Right lobe of liver (tissue), 4 donors: ENCODE data around the gene CHMP1A.

Experiments used
- CTCF ChIP-seq, 4 donors: fragments of 200-600 bp in 3 of 4; fragments of 450-650 bp in 1 of 4; IDR thresholded peaks; one replicate each; pipeline versions ENCODE4 v1.5.1 to v1.8.0; 2016 to 2022; ENCODE audit warnings: antibody characterized with exemption in 4 of 4, mild to moderate bottlenecking in 2 of 4
- POLR2A ChIP-seq: fragments of 450-650 bp; IDR thresholded peaks from one replicate; pipeline ENCODE4 v1.6.1; 2017; ENCODE audit warnings: antibody characterized with exemption, mild to moderate bottlenecking
- donor health status: DM: no; HTN: no; CAD: no.
- donor health status: DM: no; HTN: no; CAD: no.
- donor health status: DM: no; HTN: yes; CAD: no.

GRCh38 chr16:89651584-89651983, 5.9 kb downstream of the CHMP1A start:
- no peak for TF ChIP-seq CTCF (IDR thresholded peaks at IDR 0.05)
- TF ChIP-seq POLR2A = no peak
